ENCODE results near the gene FOXRED2.
"Not testable (repeated sequence)": the region's sequence is repeated elsewhere in the genome, so short reads cannot be mapped to it uniquely, and the experiment has no call there.

FOXRED2 gene

DNA sequence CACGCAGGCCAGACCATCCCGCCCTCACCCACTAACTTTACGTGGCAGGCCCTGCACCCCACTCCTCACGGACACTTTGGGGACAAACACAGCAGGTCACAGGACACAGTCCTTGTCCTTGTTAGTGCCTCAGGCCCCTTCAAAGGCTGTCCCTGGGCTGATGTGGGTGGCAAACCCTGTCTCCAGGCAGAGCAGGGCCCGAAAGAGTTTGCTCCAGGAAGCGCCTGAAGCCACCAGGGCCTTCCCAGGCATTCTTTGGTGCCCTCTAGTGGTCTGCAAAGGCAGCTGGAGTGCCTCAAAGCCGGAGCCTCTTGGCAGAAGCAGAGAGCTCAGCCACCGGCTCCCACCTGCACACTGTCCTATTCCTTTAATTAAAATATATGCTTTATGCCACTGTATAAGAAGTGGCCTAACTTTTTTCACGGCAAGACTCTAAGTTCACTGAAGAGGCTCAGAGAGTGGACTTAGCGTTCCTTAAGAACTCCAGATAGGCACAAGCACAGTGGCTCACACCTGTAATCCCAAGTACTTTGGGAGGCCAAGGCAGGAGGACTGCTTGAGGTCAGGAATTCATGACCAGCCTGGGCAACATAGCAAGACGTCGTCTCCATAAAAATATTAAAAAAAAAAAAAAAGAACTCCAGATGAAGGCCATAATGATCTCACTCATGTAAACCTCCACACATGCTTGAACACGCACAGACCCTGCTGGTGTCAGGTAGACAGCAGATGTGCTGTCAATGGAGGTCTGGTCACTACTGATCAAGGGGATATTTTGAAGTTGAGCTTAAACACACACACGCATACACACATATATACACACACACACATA lies 36.5 kb downstream of the FOXRED2 start:
- no peak for DNase-seq (ENCODE audit: low read depth in 2 of 2)

DNA sequence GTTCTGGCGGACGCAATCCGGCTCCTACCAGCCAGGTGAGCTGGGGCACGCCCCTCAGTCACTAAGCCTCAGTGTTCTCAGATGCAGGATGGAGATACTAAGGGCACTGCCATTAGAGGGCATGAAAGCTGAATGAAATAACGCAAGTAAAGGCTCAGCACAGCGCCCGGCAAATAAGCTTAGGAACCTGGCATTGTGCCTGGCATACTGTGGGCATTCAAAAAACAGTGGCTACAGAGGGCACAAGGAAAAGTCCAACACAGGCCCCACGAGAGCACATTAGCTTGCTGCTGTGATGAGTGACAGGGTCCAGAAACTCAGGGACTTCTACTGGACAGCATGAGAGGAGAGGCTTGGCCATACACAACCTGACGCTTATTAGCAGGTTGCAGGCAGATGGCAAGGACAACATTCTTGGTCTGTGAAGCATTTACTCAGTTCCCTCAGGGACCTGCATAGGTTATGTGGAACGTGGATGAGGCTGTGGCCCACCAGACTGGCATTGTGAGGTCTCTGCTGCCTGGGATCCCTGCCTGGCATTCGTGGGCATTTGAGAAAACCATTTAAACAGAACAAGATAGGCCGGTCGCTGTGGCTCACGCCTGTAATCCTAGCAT lies 37.6 kb downstream of the FOXRED2 start:
- DNase-seq (ENCODE audit: low read depth in 2 of 2): no peak

DNA sequence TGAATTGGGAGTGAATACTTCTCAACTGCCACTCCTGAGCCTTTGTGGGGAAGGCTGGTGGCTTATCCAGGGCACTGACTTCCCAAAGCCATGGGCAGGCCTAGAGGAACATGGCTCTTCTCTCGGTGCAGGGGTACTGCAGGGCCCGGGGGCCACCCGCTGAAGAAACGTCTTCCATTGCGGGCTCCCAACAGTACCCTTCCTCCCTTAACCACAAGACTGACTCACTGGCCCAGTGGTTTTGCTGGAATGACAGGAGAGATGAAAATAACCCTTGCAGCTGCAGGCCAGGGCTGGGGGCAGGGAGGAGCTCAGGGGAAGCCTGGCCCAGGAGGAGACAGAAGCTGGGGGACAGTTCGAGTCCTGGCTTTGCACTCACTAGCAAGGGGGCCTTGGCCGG lies 38.9 kb downstream of the FOXRED2 start:
- peak; percentile 91 to 93 for DNase-seq (ENCODE audit: low read depth in 2 of 2)

DNA sequence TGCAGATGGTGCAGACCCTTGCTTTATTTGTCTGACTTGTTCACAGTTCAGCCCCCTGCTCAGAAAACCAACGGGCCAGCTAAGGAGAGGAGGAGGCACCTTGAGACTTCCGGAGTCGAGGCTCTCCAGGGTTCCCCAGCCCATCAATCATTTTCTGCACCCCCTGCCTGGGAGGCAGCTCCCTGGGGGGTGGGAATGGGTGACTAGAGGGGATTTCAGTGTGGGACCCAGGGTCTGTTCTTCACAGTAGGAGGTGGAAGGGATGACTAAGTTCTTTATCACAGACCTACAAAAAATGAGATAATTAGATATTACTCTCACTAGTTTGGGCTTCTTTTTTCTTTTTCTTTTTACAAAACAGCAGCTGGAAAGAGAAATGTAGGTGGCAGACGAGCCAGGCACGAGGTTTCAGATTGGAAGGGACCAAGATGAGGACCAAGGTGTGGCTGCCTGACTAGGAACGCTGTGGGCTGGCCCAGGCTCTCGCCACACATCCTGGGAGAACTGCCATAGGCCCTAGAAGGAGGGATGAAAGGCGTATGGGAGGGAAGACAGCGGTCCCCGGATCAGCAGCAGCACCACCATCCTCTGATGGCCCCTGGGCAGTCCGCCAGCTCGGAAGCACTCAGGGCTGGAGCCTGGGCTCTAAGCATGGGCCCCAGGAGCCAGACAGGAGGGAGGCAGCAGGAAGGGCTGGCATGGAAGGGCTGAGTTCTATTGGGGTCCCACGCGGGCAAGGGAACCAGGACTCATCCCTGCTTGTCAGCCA lies 39.6 kb downstream of the FOXRED2 start:
- no peak for DNase-seq (ENCODE audit: low read depth in 2 of 2)

DNA sequence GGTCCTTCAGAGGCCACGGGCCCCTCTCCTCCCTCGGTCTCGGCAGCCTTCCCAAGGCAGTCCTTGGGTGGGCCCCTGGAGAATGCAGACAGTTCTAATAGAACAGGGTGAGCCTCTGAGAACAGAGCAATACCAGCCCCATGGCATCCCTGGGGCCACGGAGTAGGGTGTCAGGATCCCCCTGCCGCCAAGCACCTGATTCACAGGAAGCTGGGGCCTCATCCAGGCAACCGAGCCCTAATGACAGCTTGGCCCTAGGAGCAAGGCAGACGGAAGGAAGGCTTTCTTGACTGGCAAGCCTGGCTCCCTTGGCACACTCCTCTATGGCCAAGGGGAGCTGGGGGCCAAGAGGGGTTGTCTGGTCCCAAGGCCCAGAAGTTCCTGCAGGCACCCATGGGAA lies 40.6 kb downstream of the FOXRED2 start:
- no peak for DNase-seq (ENCODE audit: low read depth in 2 of 2)

DNA sequence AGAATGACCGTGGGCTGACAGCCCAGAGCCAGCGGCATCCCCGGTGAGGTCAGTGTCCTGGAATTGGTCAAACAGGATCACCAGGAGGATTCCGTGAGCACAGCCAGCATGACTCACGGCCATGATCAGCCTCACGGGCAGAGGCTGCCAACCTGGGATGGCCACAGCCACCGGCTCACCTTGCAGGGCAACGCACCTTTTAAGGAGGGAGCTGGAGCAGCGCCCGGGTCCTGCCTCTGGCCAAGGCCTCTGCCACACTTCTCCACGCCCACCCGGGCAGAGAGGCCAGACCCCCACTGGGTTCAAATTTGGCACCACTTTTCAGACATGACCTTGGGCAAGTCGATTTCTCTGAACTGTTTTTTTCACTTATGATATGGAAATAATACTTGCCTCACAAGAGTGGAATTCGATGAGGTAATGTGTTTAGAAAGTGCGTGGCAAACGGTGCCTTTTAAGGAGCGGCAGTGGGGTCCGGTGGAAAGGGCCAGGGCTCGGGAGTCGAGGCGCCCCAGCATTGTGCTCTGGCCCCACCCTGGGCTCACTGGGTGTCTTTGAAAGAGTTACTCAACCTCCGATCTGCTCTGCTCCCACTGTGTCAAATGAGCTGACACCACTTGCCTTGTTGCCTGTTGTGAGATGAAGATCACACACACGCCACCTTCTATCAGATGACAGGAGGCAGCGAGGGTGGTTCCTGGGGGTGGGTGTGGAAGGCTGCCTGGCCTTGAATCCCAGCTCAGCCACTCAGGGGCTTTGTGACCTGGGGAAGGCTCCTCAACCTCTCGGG lies 41.4 kb downstream of the FOXRED2 start:
- DNase-seq (ENCODE audit: low read depth in 2 of 2): peak in 1 of 2 experiments; percentile 62

DNA sequence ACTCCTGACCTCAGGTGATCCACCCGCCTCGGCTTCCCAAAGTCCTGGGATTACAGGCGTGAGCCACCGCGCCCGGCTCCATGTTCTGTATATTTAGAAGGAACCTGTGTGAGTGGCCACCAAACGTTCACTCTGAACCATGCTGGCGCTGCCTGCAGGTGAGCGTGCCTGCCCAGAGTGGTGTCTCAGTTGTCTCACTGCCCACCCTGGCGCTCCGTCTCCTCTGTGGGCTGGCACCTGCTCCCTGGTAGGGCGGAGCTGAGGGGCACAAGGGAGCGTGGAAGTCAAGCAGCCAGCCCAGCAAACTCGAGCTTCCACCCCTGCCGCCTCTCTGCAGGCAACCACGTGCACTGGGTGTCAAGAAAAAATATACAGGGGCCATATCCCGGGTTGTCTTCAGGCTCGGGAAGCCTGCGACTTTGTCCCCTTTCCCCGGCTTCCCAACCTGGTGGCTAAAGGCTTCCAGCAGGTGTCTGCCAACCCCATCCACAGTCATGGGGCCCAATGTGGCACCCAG lies 42.1 kb downstream of the FOXRED2 start:
- no peak for DNase-seq (ENCODE audit: low read depth in 2 of 2)

DNA sequence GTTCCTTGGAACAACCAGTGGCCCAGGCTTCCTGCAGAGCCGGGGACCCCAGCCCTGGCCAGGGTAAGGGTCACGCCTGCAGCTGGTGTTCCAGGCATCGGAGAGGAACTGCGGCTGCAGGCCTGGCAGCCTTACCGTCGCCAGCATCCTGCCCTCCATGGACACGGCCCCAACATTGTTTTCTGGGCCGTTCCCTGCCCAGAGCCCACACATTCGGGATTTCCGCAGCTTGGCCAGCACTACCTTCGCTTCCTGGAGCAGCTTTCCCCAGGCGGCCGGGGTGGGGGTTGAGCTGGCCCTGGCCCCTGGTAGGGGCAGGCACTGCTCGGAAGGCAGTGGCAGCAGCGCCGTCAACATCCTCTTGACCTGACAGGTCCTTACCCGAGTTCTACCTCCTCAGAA lies 43.1 kb downstream of the FOXRED2 start:
- no peak for DNase-seq (ENCODE audit: low read depth in 2 of 2)

DNA sequence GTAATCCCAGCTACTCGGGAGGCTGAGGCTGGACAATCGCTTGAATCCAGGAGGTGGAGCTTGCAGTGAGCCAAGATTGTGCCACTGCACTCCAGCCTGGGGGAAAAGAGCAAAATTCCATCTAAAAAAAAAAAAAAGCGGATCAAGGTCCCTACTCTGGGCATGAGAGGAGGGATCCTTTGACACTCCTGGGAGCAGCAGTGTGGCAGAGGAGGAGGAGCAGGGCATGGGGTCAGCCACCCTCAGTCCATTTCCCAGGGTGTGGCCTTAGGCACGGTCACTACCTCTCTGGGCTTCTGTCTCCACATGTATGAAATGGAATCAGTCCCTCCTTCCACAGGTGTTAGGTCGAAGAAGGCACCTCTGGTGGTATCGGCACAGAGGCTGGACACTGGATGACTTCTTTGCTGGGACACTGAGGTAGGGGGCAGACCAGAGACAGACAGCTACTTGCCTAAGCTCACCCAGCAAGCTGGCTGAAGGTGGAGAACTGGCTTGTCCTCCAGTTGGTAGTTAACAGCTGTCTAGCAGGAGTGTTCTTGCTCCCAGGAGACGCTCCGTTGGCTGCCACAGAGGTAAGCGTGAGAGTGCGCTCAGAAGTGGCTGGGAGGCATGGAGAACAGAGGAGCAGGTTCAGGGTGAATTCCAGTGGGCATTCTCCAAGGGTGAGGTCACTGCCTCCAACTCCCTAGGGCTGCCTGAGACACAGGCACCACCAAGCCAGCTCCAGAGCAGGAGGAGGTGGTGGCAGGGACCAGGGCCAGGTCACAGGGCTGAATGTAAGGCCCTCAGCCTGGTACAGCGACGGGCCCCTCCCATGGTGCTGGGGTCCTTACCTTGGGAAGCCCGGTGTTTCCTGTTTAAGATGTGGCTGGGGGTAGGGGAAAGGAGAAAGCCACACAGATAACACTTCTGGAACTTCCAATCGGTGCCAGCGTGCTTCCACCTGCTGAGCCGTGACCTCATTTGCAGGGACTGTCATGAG lies 44.9 kb downstream of the FOXRED2 start:
- DNase-seq (ENCODE audit: low read depth in 2 of 2): peak; percentile 71 to 72

DNA sequence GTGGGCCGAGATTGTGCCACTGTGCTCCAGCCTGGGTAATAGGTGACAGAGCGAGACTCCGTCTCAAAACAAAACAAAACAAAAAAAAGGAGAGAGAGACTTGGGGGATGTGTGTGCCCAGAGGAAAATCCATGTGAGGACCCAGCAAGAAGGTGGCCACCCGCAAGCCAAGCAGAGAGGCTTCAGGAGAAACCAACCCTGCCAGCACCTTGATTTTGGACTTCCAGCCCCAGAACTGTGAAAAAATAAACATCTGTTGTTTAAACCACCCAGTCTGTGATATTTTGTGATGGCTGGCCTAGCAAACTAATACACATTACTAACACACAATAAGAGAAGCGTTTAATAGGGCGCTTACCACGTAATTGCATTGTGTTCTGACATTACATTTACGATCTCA lies 46.6 kb downstream of the FOXRED2 start:
- no peak for DNase-seq (ENCODE audit: low read depth in 2 of 2)

DNA sequence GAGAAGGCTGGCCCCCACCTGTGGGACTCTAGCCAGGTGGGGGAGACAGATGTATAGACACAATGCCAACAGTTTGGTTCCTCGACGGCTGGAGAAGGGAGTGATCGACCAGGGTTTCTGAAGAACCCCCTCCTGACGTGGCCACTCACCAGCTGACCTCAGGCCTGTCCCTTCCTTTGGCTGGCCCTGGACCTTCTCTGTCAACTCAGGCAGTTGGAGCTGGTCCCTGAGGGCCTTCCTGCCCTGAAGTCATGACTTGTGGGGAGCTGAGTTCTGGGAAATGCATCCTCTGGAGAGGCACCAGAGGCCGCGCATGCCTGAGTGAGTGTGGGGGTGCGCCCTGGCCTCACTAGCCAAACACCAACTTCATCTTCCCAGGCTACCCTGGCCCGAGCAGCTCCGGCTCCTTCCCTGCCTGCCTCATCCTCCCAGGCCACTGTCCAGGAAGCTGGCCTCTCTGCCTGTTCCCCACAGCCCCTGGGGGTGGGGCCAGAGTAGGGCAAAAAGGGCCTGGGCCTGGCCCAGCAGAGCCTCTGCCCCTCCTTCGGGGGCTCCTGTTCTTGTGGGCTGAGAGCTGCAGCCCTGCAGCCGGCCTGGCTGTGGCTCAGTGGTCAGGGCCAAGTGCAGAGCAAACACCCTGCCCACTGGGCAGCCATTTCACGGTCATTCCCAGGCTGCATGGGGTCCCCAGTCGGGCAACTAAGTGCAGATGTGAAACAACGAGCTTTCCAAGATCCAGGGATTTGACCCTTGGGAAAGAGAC lies 49.0 kb downstream of the FOXRED2 start:
- DNase-seq (ENCODE audit: low read depth in 2 of 2): no peak

DNA sequence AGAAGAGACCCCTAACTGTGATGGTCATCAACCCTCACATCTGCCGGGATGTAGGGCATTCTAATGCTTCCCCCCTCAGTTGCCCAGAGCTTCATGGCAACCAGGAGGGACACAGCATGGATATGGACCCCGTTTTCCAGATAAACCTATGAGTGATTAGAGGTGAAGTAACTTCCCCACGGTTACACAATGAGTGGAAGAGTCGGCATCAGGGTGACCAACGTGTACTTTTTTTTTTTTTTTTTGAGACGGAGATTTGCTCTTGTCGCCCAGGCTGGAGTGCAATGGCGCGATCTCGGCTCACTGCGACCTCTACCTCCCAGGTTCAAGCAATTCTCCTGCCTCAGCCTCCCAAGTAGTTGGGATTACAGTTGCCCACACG lies 50.4 kb downstream of the FOXRED2 start:
- DNase-seq (ENCODE audit: low read depth in 2 of 2): no peak

DNA sequence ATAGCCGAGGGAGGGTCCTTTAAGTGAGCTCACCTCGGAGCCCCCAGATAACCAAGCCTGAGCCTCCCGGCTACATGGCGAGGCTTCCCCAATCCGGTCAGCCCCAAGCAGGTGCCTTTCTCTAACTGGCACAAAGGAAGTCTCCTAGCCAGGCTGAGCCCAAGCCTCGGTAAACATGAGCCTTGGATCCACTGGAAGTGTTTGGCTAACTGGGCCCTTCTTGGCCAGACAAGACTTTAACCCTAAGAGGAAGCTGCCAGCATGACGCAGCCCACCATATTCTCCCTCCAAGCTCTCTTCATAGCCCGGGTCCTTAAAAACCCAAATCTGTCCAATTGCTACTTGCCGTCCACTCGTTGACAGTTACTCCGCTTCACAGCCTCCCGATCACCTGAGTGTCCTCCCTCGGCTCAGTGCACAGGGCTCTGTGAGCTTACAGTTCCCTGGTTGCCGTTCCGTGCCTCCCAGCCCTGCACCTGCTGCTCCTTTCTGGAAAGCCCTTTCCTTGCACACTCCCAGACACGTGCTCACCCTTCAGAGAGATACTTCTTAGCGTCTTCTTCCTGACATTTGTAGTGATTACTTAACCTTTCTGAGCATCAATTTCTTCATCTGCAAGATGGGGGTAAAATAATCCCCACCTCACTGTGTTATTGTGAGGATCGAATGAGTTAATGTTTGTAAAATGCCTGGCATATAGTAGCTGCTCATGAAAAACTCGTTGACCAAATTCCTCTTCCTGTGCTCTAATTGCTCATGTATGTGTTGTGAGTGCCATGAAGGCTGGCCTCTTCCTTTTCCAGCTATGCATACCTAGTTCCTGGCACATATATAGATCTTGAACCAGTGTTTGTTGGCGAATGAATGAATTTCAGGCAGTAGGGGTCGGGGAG lies 51.0 kb downstream of the FOXRED2 start:
- DNase-seq (ENCODE audit: low read depth in 2 of 2): no peak

DNA sequence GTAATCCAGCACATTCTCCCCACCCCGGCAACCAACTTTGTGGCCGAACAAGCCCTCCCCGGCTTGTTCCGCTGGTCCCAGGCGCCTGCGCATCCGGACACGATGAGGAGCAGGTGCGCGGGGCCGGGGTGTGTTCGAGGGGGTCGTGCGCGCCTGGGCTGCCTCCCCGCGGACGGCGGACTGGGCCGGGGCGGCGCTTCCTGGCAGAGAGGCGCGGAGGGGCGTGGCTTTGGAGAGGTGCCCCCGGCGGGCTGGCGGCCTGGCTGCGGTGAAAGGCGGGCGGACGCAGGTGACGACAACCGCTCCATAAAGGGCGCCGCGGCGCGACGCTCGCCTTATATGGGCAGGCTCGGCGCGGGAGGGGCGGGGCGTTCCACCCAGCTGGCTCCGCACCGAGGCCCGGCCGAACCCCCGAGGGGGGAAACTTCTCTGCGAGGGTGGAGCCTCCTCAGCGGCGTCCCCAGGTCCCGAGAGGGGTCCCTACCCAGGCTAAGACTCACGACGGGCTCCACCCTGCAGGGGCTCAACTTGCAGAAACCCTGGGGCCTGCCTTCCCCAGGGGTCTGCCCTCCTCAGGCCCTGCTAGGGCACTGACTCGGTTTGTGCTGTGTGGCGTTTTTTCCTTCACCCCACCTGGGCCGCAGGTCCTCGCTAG lies 51.8 kb downstream of the FOXRED2 start:
- DNase-seq (ENCODE audit: low read depth in 2 of 2): peak; percentile 66 to 68

DNA sequence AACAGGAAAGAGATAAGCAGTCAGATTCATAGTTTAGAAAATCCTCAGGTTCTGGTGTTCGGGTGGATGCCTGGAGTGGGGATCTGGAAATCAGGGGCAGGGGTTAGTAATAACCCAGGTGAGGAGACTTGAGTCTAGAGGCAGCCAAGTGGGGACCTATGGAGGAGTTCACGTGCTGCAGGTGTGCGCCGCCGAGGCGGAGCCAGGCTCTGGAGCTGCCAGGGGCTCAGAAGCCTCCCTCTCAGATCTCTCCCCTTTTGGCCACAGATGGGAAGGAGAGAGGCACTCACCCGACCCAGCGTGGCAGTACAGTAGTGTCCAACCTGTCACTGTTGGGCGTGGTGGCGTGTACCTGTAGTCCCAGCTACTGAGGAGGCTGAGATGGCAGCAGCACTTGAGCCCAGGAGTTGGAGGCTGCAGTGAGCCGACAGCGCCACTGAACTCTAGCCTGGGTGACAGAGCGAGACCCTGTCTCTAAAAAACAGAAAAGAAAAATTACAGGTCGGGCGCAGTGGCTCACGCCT lies 52.9 kb downstream of the FOXRED2 start:
- DNase-seq (ENCODE audit: low read depth in 2 of 2): no peak

DNA sequence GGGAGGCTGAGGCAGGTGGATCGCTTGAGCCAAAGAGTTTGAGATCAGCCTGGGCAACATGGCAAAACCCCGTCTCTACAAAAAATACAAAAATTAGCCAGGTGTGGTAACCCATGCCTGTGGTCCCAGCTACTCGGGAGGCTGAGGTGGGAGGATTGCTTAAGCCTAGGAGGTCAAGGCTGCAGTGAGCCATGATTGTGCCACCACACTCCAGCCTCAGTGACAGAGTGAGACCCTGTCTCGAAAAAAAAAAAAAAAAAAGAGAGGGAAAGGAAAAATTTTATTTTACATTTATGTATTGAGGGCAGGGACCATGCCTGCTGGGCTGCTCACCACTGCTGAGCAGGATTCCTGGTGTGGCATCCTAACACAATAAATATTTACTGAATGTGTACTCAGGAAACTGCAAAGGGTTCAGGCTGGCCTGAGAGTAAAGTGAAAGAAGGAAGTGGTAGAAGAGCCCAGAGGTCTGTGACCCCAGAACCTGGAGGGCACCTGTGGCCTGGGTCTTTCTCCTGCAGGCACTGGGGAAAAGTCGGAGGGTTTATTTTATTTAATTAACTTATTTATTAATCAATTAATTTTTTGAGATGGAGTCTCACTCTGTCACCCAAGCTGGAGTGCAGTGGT lies 53.7 kb downstream of the FOXRED2 start:
- DNase-seq (ENCODE audit: low read depth in 2 of 2): not testable (repeated sequence)

DNA sequence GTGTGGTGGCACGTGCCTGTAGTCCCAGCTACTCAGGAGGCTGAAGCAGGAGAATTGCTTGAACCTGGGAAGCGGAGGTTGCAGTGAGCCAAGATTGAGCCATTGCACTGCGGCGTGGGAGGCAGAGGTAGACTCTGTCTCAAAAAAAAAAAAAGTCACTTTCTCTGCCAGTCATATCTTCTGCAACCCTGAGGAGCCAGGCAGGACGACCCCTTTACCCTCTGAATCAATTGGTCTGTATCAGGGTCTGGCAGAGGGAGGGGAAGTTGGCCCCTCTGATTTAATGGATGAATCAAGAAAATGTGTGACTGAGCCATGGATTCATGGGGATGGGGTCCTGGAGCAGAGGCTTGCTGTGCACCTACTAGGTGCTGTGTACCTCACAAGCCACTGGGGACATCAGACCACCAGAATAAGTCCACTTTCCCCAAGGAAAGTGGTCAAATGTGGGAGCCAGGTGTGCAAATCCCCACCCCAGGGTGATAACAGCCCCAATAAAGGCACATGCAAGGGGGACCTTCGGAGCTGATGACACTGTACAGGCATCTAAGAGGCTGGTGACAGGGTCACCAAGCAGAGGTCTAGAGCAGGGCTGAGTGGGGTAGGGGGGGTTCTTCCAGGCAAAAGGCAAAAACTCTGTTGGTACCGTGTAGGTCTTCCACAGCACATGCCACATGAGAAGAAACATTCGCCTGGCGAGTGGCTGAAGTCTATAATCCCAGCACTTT lies 54.4 kb downstream of the FOXRED2 start:
- DNase-seq (ENCODE audit: low read depth in 2 of 2): no peak

Data from fibroblast of skin of left biceps (primary cell).